A673 (cell line): ENCODE results near the gene KIAA0825. TPM values are rescaled to one million over a fixed set of nuclear protein-coding genes. Genes with fewer than 3 reads are reported as not detected.

Experiments
- BruUV-seq: library from RNA; stranded (reverse); fragments of 400-500 nt; replicated peaks from 2 replicates; lab custom pipeline; 2021; lab: Mats Ljungman, UMichigan
- CTCF ChIA-PET: fragments of 300-600 bp; sonication (Branson Sonifier 250); formaldehyde crosslinking; loops from one replicate; lab custom pipeline; 2022; ENCODE audit warnings: antibody characterized with exemption; lab: Charles Lee
- POLR2A ChIA-PET: fragments of 300-600 bp; sonication (Branson Sonifier 250); formaldehyde crosslinking; loops from one replicate; lab custom pipeline; 2022; ENCODE audit warnings: antibody characterized with exemption; ENCODE audit not compliant: low non-redundant PET; lab: Charles Lee
- DNase-seq: peaks from one replicate; pipeline ENCODE4 v3.0.0-alpha.2; 2015; ENCODE audit warnings: low spot score
- H3K27ac ChIP-seq: fragments of 200-600 bp; sonication (generic); 2 replicates; pipeline ENCODE4 v1.5.1; 2016; ENCODE audit warnings: mixed run types, low read depth, mild to moderate bottlenecking, mixed read lengths, antibody characterized with exemption, low read length; ENCODE audit not compliant: poor library complexity, severe bottlenecking
- H3K27me3 ChIP-seq: fragments of 200-600 bp; sonication (generic); replicated peaks from 2 replicates; pipeline ENCODE4 v1.6.1; 2017; ENCODE audit warnings: mixed run types, low read depth, mild to moderate bottlenecking, mixed read lengths, antibody characterized with exemption, low read length; ENCODE audit not compliant: insufficient read depth, poor library complexity
- H3K36me3 ChIP-seq: fragments of 200-600 bp; sonication (generic); 2 replicates; pipeline ENCODE4 v1.6.1; 2016; ENCODE audit warnings: mixed run types, mild to moderate bottlenecking, mixed read lengths, antibody characterized with exemption, low read length; ENCODE audit not compliant: insufficient read depth, poor library complexity, severe bottlenecking
- H3K4me1 ChIP-seq: fragments of 200-600 bp; sonication (generic); 2 replicates; pipeline ENCODE4 v1.6.1; 2017; ENCODE audit warnings: mixed run types, mild to moderate bottlenecking, mixed read lengths, antibody characterized with exemption, low read length; ENCODE audit not compliant: insufficient read depth, poor library complexity, severe bottlenecking
- H3K4me3 ChIP-seq: fragments of 200-600 bp; sonication (generic); 2 replicates; pipeline ENCODE4 v1.5.1; 2016; ENCODE audit warnings: low read depth, mixed run types, mild to moderate bottlenecking, mixed read lengths, low read length; ENCODE audit not compliant: poor library complexity, severe bottlenecking
- H3K9me3 ChIP-seq: fragments of 200-600 bp; sonication (generic); 2 replicates; pipeline ENCODE4 v1.6.1; 2016; ENCODE audit warnings: mixed run types, low read depth, mild to moderate bottlenecking, mixed read lengths, antibody characterized with exemption, low read length; ENCODE audit not compliant: poor library complexity, severe bottlenecking
- CTCF ChIP-seq: fragments of 300-800, 200-600 bp; sonication (generic); conservative IDR thresholded peaks from 2 replicates; pipeline ENCODE4 v1.5.1; 2017; ENCODE audit warnings: low read depth, mild to moderate bottlenecking, antibody characterized with exemption, low read length, moderate library complexity, mixed read lengths
- EZH2 ChIP-seq: fragments of 200-600 bp; sonication (generic); IDR thresholded peaks from 2 replicates; pipeline ENCODE4 v1.6.1; 2017; ENCODE audit warnings: borderline replicate concordance, low read depth, mild to moderate bottlenecking, mixed read lengths, antibody characterized with exemption, low read length; ENCODE audit not compliant: poor library complexity, severe bottlenecking
- intact Hi-C: fragments of 100-400 bp; cut with micrococcal nuclease; formaldehyde crosslinking; loops from one replicate; pipeline ENCODE4 v1.10.0; 2022; ENCODE audit not compliant: unreplicated experiment
- total RNA-seq: library from RNA; stranded (reverse); gene quantifications from 2 replicates; pipeline ENCODE4 v1.2.3, GENCODE V29; 2021

Gene KIAA0825
- total RNA-seq, 1 experiment from 2014 or later: 1.2 TPM

DNA sequence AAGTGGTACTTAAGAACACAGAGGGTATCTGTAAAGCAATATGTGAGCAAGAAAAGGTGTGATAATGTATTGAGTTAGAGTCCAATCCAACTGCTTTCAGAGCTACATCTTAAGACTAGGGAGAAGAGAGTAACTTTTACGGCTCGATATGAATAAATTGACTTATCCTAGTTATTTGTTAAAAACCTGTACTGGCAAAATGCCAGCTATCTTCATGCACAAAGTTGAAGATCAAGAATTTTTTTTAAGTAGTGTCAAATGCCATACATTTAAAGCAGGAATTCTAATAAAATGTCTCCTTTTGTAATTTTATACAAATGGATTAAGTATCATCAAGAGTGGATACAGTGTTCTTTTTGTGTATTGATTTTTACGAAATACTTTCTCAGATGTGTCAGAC, 305.2 kb downstream of the KIAA0825 start:
- ChIA-PET CTCF (no interaction called here), POLR2A (no interaction called here)
- no peak for TF ChIP-seq EZH2
- no peak for TF ChIP-seq CTCF
- no peak overlapping the region for H3K27ac ChIP-seq
- no peak for DNase-seq
- H3K27me3 ChIP-seq: no peaks in the 10 kb centered on the region
- H3K4me3 ChIP-seq: no peak overlapping the region
- H3K9me3 ChIP-seq: no peaks in the 10 kb centered on the region
- BruUV-seq: no TSS peak
- H3K36me3 ChIP-seq: no peaks in the 10 kb centered on the region
- no peaks in the 10 kb centered on the region for H3K4me1 ChIP-seq
- intact Hi-C loops: no loop called here

DNA sequence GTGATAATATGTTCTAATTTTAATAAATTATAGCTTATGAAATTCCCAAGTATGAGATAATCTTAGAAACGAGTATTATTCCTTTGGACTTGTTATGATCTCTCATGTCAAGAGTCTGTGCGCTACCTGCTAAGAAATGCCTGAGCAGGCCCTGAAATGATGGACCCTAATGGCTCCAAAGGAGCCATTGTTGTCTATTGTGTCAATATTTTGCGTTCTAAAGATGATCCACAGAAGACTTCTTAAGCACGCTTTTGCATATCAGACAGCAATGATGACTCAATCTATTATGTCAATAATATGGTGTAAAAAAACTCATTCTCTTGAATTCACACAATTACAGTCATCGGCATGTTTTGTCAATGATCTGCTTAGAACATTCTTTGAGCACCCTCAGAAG, 306.1 kb downstream of the KIAA0825 start:
- no peaks in the 10 kb centered on the region for H3K27me3 ChIP-seq
- ChIA-PET CTCF (interaction anchor here (0.6 kb wide), 1 partner anchor 538 kb away, joined by 3 read pairs; no protein-coding TSS in a partner anchor), POLR2A (no interaction called here)
- no peaks in the 10 kb centered on the region for H3K36me3 ChIP-seq
- no TSS peak for BruUV-seq
- no peaks in the 10 kb centered on the region for H3K4me1 ChIP-seq
- no peak overlapping the region for H3K27ac ChIP-seq
- intact Hi-C loops: no loop called here
- no peak for DNase-seq
- TF ChIP-seq EZH2 (no peak), CTCF (no peak)
- no peaks in the 10 kb centered on the region for H3K9me3 ChIP-seq
- H3K4me3 ChIP-seq: no peak overlapping the region

- CTCF ChIA-PET: no interaction called here
Measured at GRCh38 chr5:94310833-94311232, 307.6 kb downstream of the KIAA0825 start.

More at GRCh38 chr5:94310833-94311232, 307.6 kb downstream of the KIAA0825 start:
- no peak for DNase-seq
- H3K9me3 ChIP-seq: no peaks in the 10 kb centered on the region
- intact Hi-C loops: no loop called here
- H3K4me3 ChIP-seq: no peak overlapping the region
- no peaks in the 10 kb centered on the region for H3K36me3 ChIP-seq
- no TSS peak for BruUV-seq
- H3K27me3 ChIP-seq: no peaks in the 10 kb centered on the region
- no peak for TF ChIP-seq EZH2
- TF ChIP-seq CTCF: no peak
- POLR2A ChIA-PET: no interaction called here
- H3K27ac ChIP-seq: no peak overlapping the region
- no peaks in the 10 kb centered on the region for H3K4me1 ChIP-seq
